GM19463 (cell line): ENCODE measurements around the gene DNM3.

Experiments
- ATAC-seq: cut with Tn5 transposase; IDR thresholded peaks from one replicate; pipeline ENCODE4 v1.9.1; 2021; ENCODE audit warnings: mild to moderate bottlenecking, moderate library complexity; ENCODE audit not compliant: unreplicated experiment

DNM3 gene

DNA sequence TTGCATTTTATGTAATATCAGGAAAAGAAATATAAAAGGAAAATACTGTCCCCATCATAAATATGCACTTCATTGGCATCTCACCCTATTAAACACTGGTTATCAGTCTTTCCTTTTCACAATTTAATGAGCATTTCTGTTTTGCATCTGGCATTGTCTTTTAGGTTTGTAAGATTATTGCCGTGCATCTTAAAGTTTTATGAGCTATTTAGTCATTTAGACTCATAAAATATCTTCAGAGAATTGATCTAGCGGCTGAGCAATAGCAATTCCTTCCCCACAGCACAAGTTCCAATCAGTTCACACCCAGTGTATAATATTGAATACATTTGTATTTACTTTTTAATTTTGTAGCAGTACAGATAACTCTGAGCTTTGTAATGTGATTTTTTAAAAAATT is 466.8 kb downstream of the DNM3 start:
- ATAC-seq, result no peak

DNA sequence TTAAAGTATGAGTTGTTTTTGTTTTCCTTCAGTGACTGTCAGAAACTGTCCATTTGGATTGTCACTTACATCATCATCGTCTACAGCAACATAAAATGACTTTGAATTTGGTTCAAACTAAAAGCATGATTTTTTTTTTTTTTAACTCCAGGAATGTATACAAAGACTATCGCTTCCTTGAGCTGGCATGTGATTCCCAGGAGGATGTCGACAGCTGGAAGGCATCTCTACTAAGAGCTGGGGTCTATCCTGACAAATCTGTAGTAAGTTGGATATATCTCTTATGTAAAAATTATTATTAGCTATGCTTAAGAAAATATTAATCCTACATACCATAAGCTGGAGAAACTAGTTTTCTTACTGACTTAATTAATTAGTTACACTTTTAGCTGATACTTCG is 467.3 kb downstream of the DNM3 start:
- no peak for ATAC-seq

DNA sequence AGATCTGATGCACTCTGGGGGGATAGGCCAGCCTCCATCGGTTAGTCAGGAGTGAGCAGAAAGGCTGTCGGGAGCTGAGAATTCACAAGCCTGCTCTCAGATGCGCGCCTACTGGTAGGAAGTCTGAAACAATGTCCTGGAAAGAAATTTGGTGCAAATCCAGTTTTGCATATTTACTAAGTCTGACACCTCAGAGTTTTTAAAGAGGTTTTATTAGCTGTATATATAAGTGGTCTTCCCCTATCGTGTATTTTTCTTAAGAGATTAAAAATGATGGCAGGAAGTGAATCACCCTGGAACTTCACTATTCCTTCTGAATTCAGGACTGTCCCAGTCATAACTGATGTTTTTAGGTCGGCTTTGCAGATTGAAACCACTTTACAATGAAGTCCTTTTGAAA is 479.4 kb downstream of the DNM3 start:
- ATAC-seq, result no peak

DNA sequence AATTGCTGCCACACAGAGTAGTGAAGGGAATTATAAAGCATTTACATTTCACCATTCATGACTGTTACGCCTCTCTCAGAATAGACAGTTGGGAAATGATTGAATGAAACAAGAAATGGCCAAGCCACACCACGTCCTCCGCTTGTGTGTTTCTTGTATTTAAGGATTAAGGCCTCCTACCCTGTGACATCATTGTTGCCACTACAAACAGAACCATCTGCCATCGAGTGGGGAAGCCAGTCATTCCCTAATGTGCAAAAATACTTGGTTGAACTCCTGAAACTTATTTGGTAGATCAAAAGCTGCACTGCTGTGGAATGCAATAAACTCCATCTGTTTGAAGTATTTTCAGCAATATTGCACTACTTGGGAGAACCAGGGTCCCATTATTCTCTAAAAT is 480.2 kb downstream of the DNM3 start:
- no peak for ATAC-seq

DNA sequence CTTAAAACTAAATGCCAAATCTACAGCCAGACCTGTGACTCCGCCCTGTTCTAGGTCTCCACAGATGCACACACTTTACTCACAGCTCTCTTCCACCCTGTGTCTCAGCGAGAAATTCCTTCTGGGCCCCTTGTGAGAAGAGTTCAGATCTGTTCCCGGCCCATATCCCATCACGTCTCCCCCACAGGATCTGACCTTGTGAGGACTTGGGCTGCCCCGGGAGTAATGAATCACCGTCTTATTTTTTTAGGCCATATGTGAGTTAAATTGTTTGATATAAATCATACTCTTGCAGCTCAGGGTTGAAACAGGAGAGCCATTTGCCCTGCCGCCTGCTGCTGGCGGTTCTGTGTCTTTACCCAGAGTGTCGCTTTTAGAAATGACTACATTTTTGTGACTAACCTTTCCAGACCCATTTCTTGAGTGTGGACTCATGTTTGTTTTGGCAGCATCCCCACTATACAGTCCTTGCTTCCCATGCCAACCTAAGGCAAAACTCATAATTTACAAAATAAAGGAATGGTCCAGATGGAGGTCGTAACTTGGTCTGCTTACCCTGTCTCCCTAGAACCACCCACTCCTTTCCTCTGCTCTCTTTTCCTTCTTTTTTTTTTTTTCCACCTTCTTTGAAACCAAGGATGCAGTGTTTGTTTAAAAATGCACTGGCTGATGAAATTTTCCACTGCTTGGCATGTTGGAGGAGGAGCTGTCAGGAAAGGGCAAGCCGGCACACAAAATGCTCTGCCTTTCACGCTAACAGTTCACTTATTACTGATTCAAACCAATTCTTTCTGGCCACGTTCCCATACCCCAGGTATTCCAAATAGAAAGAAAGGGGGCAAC is 481.1 kb downstream of the DNM3 start:
- ATAC-seq, result no peak

DNA sequence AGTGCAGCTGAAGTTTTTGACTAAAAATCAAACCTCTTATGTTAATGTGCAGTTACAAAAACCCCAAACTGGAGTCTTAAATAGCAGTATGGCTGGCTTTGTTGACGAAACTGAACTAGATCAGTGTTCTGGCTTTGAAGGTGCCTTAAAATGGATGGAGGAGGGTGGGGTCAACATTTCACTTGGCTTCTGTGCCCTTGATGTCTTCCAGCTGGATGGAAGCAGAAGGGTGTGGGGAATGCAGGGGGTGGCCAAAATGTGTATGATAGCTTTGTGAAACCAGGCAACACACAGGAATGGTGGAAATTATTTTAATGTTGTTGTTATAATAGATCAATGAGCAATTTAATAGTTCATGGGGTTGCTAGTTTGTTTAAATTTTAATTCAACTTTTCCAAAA is 482.4 kb downstream of the DNM3 start:
- no peak for ATAC-seq

DNA sequence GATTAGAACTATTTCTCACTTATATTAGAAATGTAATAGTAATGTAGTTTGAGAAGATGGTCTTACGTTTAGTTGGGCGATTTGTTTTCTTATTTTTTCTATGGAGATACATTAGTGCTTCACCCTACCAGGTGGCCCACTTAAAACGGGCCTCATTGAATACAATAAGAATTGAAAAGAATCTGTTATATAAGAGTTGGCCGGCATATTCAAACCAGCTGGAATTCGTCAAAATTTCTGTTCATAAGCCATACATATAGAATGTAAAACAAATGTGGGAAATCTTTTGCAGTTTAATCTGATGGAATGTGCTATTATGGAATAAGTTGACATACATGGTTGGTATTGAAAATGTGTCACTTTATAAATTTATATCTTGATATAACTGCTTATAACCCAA is 482.8 kb downstream of the DNM3 start:
- ATAC-seq, result no peak

DNA sequence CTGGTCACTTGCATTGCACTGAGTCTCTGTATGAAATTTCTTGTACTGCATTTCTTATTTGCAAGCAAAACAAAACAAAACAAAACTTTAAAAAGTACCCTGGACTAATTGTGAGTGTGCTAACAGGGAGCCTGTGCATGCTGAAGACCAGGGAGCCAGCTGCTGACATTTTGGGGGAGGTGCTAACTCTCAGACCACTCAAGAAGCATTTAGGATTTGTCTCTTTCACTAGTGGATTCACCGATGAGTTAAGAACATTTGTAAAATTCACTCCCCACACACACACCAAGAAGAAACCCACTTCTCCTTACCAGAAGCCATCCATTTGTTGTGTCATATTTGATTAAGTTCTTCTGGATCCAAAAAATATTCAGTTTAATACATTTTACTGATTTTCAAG is 483.5 kb downstream of the DNM3 start:
- ATAC-seq, result no peak

DNA sequence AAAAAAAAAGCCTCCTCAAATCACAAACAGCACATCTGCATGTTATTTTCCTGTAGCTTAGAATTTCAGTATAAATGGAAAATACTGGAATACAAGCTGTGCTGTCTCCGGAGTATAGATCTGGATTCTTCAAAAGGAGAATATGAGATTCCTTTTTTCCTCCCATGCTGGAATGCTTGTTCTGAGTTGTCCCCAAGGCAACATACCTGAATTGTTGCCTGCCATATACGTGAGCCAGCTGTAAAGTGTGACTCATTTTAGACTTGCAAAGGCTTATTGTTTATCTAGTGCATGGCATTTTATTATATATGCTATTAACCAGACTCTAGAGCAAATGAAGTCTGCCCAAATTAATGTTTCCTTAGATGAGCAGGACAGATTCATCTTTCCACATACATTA is 484.2 kb downstream of the DNM3 start:
- no peak for ATAC-seq

DNA sequence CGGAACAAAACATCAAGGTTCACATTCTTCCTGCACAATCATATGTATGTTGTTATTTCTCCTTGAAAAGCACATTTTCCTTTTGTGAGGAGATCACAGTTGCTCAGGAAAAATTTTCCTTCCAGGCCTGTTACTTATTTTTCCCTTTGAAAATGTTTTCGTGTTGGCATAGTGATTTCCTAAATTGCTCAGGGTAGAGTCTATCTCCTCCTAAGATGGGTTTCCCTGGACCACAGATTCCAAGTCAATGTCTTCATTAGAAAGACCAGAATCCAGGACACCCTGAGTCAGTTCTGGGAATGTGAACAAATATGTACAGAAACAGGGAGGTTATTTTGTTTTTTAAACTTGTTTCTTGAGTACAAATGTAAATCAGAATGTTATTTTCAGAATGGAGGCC is 484.8 kb downstream of the DNM3 start:
- ATAC-seq, result no peak

DNA sequence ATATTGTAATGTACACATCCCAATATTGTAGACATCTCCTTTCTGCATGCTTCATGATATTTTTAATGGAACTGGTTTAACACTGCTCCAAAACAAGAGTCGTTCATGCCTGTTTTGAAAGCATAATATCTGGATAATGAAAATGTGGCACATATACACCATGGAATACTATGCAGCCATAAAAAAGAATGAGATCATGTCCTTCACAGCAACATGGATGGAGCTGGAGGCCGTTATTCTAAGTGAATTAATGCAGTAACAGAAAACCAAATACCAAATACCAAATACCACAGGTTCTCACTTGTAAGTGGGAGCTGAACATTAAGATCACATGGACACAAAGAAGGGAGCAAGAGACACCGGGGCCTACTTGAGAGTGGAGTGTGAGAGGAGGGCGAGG is 487.0 kb downstream of the DNM3 start:
- no peak for ATAC-seq

DNA sequence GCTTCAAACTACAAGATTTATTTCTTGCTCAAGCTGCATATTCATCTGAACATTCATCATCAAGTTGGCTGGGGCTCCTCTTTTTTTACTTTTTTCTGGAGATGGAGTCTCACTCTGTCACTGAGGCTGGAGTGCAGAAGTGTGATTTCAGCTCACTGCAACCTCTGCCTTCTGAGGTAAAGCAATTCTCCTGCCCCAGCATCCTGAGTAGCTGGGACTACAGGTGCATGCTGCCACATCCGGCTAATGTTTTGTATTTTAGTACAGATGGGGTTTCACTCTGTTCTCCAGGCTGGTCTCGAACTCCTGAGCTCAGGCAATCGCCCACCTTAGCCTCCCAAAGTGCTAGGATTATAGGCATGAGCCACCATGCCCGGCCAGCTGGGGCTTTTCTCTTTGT is 490.9 kb downstream of the DNM3 start:
- no peak for ATAC-seq

DNA sequence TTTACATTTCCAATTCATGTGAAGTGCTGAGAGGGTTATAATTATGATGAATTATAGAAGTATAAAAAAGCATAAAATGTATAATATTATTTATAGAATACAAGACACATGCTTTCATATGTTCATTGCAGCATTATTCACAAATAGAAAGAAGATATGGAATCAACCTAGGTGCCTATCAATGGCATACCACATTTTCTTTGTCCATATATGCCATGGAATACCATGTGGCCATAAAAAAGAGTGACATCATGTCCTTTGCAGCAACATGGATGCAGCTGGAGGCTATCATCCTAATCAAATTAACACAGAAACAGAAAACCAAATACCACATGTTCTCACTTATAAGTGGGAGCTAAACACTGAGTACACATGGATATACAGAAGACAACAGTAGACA is 494.1 kb downstream of the DNM3 start:
- no peak for ATAC-seq

DNA sequence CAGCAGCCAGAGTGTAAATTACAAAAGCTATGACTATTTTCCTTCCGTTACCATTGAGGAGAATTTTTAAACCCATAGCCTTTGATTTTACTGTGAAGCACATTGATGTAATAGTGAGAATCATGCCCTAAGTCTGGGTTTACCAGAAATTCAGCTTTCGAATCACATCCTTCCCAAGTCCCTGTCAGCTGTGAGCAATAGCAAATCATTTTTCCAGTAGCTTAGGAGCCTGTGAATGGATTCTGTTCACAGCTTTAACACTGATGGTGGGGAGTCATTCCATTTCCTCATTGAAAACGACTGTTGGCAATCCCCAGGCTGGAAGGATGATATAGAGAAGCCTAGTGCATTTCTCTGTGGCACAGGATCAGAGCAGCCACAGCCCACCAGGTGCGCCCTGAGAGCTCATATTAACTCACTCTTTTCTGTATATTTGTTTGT is 497.0 kb downstream of the DNM3 start:
- ATAC-seq, result peak; percentile 56

DNA sequence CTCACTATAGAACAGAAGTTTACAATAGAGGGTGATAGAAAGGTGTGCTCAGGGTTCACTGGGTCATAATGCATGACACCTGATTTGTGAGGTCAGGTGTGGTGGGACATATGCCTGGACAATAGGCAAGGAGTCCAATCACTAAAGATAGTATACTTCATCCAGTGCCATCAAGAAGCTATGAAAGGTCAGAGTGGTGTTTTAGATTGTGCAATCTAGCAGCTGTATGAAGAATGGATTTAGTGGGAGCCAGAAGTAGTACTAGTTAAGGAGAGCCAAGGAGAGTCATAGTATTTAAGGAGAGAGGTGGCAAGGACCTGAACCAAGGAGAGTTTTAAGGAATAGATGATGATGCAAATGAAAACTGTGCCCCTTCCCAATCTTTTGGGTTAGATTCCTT is 498.5 kb downstream of the DNM3 start:
- ATAC-seq, result no peak

DNA sequence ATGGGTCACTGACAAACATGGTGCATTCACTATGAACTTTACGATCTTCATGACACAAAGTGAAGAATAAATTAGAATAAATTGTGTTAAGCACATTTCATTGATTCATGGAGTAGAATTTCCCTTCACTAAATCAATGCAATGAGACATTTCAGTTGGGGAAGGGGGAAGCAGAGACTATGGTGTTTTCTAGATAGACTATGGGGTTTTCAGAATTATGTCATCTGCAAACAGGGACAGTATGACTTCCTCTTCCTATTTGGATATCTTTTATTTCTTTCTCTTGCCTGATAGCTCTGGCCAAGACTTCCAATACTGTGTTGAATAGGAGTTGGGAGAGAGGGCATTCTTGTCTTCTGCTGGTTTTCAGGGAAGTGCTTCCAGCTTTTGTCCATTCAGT is 499.2 kb downstream of the DNM3 start:
- ATAC-seq, result no peak

DNA sequence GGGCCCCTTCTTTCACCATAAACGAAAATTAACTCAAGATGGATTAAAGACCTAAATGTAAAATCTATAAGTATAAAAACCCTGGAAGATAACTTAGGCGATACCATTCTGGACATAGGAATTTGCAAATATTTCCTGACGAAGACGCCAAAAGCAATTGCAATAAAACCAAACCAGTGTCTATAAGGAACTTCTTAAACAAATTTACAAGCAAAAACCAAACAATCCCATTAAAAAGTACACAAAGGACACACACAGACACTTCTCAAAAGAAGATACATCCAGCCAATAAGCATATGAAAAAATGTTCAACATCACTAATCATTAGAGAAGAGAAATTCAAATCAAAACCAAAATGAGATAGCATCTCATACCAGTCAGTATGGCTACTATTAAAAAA is 500.4 kb downstream of the DNM3 start:
- no peak for ATAC-seq

DNA sequence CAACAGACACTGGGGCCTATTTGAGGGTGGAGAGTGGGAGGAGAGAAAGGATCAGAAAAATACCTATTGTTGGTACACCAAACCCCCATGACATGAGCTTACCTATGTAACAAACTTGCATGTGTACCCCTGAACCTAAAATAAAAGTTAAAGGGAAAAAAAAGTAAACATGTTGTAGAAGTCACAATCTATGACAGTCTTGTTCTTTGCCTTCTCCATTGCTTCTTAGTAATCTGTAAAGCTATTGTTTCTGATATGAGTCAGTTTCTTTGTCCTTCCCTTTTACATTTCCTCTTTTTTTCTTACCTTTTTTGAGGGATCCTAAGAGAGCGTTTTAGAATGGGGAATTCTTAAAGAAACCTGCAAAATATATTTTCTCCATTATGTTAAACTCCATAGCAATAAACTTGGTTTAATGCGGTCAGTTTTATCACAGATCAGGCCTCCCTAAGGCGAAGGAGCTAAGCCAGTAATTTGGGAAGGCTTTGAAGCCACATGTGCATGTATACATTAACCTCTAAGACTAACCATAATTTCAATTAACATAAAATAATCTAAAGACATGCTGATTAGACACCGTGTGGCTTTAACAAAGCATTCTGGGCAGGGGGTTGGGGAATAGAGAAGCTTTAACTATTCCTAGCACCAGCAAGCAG is 501.4 kb downstream of the DNM3 start:
- peak; percentile 43 for ATAC-seq

DNA sequence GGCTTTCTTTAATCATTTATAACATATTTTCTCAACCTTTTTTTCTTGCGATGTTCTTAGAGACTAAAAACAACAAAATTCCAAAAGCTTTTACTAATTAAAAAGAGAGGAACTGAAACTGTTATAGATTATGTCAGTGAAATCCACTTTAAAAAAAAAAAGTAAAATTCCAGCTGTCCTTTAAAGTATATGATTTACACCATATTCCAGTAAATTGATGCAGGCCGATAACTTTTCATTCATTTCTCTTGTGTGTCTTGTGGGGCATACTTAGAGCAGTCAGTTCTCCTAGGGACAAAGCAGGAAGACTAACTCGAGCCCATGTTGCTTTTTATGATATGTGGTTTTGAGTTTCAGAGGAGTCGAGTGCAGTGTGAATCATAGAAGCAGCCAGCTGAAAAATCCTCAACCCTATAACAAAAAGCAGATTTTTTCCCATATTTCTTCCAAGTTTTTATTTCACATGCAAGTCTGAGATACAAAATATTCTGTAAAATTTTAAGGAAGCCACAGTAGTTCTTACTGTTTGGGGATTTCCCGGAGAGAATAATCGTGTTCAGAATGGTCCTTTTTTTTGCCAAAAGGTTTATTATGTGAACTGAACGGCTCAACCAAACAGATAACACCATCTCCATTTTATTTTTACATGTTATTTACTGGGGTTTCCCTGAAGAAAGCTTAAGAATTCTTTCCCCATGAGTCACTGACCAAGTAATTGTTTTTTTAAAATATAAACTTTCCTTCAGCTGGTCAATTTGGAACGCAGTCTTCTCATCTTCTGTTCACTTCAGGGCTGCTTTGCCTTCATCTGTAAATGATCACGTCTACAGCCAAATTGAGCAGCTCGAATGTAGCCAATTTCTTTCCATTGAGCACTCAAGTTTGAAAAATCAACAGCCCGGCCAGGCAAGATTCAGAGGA is 502.2 kb downstream of the DNM3 start:
- ATAC-seq, result no peak

DNA sequence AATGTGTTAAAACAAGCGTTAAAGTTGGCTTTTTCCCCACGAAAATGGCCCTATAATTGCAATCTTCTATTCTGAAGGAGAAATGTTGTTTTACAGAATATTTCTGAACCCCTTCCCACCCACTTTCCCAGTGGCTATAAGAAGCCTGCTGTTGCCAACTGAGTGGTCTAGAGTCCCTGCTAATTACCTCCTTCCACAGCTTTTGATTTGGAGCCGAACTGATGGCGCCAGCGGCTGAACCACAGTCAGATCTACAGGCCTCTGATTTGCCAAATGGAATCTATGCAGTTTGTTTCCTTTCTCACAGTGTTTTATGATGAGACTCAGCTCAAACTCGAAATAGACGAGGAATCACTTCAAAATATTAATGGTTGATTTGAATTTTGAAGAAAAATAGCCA is 503.1 kb downstream of the DNM3 start:
- ATAC-seq, result no peak

DNA sequence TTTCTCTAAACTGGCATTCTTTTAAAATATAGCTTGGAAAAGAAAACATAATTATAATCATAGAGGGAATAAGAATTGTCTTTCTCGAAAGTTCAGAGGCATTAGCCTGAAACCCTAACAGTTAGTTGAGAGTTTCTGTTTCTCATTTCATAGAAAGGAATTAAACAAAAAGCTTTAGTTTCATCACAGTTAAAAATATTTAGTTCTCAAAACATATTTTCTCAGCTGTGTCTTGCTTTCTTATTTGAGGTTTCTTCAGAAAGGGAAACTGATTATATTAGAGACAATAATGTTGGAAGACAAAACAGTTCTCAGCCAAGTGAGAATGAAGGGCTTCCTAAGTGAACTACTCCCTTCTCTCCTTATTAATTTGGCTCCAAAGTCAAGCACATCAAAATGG is 503.8 kb downstream of the DNM3 start:
- ATAC-seq, result no peak

DNA sequence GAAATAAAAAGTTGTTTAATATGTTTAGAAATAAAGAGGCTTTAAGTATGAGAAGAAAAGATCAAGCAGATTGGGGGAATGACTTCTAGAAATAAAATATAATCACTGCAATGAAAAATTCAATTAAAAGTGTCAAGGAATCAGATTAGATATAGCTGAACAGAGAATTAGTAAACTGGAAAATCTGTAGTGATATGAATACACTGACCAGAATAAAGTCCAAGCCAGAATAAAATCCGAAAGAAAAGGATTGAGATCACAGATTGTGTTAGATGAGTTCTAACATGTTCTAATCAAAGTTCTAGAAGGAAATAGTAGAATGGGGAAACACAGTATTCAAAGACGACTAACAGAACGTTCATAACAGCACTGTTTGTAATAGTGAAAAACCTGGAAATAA is 506.1 kb downstream of the DNM3 start:
- no peak for ATAC-seq
